Panc1 (cell line): ENCODE data around the gene GAS2.

Experiments used
- CTCF ChIP-seq: fragments of 450-650 bp; IDR thresholded peaks from 2 replicates; pipeline ENCODE4 v1.5.1; 2017; ENCODE audit warnings: mild to moderate bottlenecking
- POLR2AphosphoS5 ChIP-seq: IDR thresholded peaks from 2 replicates; pipeline ENCODE4 v1.6.1; 2012; ENCODE audit warnings: mild to moderate bottlenecking, low read depth, low read length, moderate library complexity
- REST ChIP-seq, 2 experiments: IDR thresholded peaks; 2 replicates each; pipeline ENCODE4 v1.6.1; 2011 to 2012; ENCODE audit warnings: low read depth in 2 of 2, control low read depth in 1 of 2, low read length in 1 of 2, mild to moderate bottlenecking in 1 of 2, moderate library complexity in 1 of 2; ENCODE audit not compliant: insufficient read depth in 1 of 2
- SIN3A ChIP-seq: IDR thresholded peaks from 2 replicates; pipeline ENCODE4 v1.6.1; 2012; ENCODE audit warnings: low read depth, mild to moderate bottlenecking, low read length, moderate library complexity, borderline replicate concordance; ENCODE audit not compliant: insufficient read depth
- TCF7L2 ChIP-seq: IDR thresholded peaks from 2 replicates; pipeline ENCODE4 v1.6.1; 2011; ENCODE audit warnings: mild to moderate bottlenecking, low read depth, low read length, inconsistent platforms

- no peak for TF ChIP-seq CTCF
- TF ChIP-seq POLR2AphosphoS5 = no peak
- TF ChIP-seq TCF7L2 = no peak
- TF ChIP-seq SIN3A = no peak
- TF ChIP-seq REST (IDR thresholded peaks at IDR 0.05; ENCODE audit: insufficient read depth in 1 of 2, low read depth in 2 of 2, low read length in 1 of 2) = no peak
These were observed 36.6 kb downstream of the GAS2 start for GRCh38 chr11:22703040-22703439.
